HL-60 (cell line): ENCODE data around the gene CXCR4.
A peak's percentile ranks its signal among the peaks of the same experiment; 100 is the strongest.

Source experiments
- DNase-seq, 2 experiments: peaks; one replicate each; pipeline ENCODE4 v3.0.0-alpha.2; 2010 to 2020; ENCODE audit warnings: low read depth in 1 of 2, low spot score in 1 of 2
- H3K27ac ChIP-seq: fragments of 250-450 bp; sonication (Bioruptor Pico); replicated peaks from 2 replicates; pipeline ENCODE4 v1.5.1; 2020; ENCODE audit warnings: mild to moderate bottlenecking, moderate library complexity
- H3K27me3 ChIP-seq: fragments of 250-450 bp; sonication (Bioruptor Pico); 2 replicates; pipeline ENCODE4 v1.5.1; 2021; ENCODE audit warnings: mild to moderate bottlenecking, moderate library complexity; ENCODE audit not compliant: insufficient read depth, poor library complexity, severe bottlenecking
- H3K4me3 ChIP-seq: replicated peaks from 2 replicates; pipeline ENCODE4 v1.5.1; 2011; ENCODE audit warnings: mild to moderate bottlenecking, control low read depth, low read length; ENCODE audit not compliant: insufficient read depth
- GABPA ChIP-seq: IDR thresholded peaks from 2 replicates; pipeline ENCODE4 v1.6.1; 2012; ENCODE audit warnings: low read depth
- POLR2AphosphoS5 ChIP-seq: IDR thresholded peaks from 2 replicates; pipeline ENCODE4 v1.6.1; 2012; ENCODE audit warnings: low read depth
- REST ChIP-seq: IDR thresholded peaks from 2 replicates; pipeline ENCODE4 v1.6.1; 2012; ENCODE audit warnings: low read depth; ENCODE audit not compliant: insufficient replicate concordance
- SPI1 ChIP-seq: IDR thresholded peaks from 2 replicates; pipeline ENCODE4 v1.6.1; 2012; ENCODE audit warnings: low read depth, mild to moderate bottlenecking, borderline replicate concordance
- TF ChIP-seq, protein P1 (sequence below): IDR thresholded peaks from one replicate; pipeline ENCODE4 v1.5.1; 2011; ENCODE audit warnings: low read length, control low read depth, inconsistent platforms; ENCODE audit not compliant: insufficient read depth

CXCR4 gene

DNA sequence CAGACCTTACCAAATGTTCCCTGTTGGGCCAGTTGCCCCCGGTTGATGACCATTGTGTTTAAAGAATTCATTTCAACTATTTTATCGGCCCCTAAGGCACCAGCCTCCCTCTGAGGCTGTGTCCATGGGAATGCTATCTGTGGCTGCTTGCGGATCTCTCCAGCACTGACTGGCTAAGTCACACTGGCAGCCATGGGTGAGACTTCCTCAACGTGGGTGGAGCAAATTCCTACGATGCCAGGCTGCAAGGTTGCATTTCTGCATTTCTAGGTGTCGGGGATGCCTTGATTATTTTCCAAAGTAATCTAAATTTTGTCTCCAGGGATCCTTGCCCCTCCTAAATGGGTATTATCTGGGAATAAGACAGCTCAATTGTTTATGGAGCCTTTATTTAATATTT is 6.2 kb downstream of the CXCR4 start:
- Histone ChIP-seq H3K4me3 (no peak overlapping the region), H3K27me3 (no peaks in the 10 kb centered on the region), H3K27ac (peak overlapping the region; percentile 67; the same call in 1 of the 2 replicates)
- DNase-seq, result no peak
- no peak; the same call in 1 of the 2 replicates for TF ChIP-seq POLR2AphosphoS5
- TF ChIP-seq REST, result no peak
- TF ChIP-seq, protein P1, sequence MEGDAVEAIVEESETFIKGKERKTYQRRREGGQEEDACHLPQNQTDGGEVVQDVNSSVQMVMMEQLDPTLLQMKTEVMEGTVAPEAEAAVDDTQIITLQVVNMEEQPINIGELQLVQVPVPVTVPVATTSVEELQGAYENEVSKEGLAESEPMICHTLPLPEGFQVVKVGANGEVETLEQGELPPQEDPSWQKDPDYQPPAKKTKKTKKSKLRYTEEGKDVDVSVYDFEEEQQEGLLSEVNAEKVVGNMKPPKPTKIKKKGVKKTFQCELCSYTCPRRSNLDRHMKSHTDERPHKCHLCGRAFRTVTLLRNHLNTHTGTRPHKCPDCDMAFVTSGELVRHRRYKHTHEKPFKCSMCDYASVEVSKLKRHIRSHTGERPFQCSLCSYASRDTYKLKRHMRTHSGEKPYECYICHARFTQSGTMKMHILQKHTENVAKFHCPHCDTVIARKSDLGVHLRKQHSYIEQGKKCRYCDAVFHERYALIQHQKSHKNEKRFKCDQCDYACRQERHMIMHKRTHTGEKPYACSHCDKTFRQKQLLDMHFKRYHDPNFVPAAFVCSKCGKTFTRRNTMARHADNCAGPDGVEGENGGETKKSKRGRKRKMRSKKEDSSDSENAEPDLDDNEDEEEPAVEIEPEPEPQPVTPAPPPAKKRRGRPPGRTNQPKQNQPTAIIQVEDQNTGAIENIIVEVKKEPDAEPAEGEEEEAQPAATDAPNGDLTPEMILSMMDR, result no peak
- TF ChIP-seq SPI1, result no peak
- TF ChIP-seq GABPA, result no peak

- no peak overlapping the region for H3K27ac ChIP-seq
- no peaks in the 10 kb centered on the region for H3K27me3 ChIP-seq
- TF ChIP-seq REST, result no peak
- no peak for TF ChIP-seq GABPA
- TF ChIP-seq POLR2AphosphoS5, result no peak
- peak; percentile 80 for TF ChIP-seq SPI1
- TF ChIP-seq, protein P1, result no peak
- no peak for DNase-seq
- H3K4me3 ChIP-seq, result no peak overlapping the region
These were observed 7.4 kb downstream of the CXCR4 start for GRCh38 chr2:136110526-136110925.

DNA sequence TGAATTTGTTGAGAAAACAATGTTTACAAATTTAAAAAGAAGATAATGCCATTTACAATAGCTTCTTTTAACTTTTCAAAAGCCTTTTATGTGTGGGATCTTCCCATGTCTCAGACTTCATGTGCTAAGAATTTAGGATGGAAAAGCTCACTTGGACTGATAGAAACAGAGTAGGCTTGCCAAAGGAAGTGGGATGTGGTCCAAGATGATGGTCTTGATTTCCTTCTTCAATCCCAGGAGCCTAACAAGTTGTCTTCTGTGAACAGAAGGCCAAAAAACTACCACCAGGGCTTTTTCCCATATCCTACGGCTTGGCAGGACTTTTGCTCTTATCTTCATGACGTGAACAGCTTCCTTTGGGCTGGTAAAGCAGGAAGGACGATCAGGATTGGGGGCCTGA is 9.5 kb downstream of the CXCR4 start:
- Histone ChIP-seq H3K4me3 (no peak overlapping the region), H3K27ac (no peak overlapping the region), H3K27me3 (no peaks in the 10 kb centered on the region)
- DNase-seq, result no peak
- TF ChIP-seq POLR2AphosphoS5 (no peak), SPI1 (no peak), GABPA (no peak)

- no peak overlapping the region for H3K27ac ChIP-seq
- DNase-seq, result no peak
- TF ChIP-seq SPI1 (no peak), GABPA (no peak), POLR2AphosphoS5 (no peak), REST (no peak)
- TF ChIP-seq, protein P1, result no peak
- no peaks in the 10 kb centered on the region for H3K27me3 ChIP-seq
- H3K4me3 ChIP-seq, result no peak overlapping the region
These were observed 10.6 kb downstream of the CXCR4 start for GRCh38 chr2:136107051-136108033.
